Mucosa of gallbladder (tissue), 1 donor: ENCODE data around the gene ALG11. TPM values are rescaled to one million over a fixed set of nuclear protein-coding genes. Genes with fewer than 3 reads are reported as not detected.
"Not testable (repeated sequence)": the region's sequence is repeated elsewhere in the genome, so short reads cannot be mapped to it uniquely, and the experiment has no call there.

Experiments used
- DNase-seq: peaks from one replicate; pipeline ENCODE4 v3.0.0-alpha.2; 2020; ENCODE audit warnings: low spot score
- total RNA-seq: library from RNA; stranded (reverse); gene quantifications from one replicate; pipeline ENCODE4 v1.2.1, GENCODE V29; 2021
- donor health status: DM: no; HTN: no; CAD: no.

ALG11 gene
- total RNA-seq, 1 donor from 2014 or later = 37.3 TPM

DNA sequence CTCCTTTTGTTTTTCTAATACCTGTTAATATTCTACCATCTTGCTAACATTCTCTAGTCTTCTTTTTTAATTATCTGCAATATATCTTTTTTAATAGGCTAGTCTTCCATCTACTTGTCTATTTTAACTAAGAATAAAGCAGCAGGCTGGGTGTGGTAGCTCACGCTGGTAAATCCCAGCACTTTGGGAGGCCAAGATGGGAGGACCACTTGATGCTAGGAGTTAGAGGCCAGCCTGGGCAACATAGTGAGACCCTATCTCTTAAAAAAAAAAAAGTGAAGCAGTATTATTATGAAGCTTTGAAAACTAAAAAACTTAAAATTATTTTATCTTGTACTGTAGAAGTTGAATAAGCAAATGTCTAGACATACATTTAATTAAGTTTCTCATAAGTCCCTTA is 15.6 kb downstream of the ALG11 start:
- DNase-seq = no peak

DNA sequence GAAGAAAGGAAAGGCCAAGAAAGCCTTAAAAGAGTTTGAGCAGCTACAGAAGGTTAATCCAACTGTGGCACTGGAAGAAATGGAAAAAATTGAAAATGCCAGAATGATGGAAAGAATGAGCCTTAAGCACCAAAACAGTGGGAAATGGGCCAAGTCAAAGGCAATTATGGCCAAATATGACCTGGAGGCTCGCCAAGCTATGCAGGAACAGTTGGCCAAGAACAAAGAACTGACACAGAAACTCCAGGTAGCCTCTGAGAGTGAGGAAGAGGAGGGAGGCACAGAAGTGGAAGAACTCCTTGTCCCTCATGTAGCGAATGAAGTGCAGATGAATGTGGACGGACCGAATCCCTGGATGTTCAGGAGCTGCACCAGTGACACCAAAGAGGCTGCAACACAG is 17.4 kb downstream of the ALG11 start:
- no peak for DNase-seq

DNA sequence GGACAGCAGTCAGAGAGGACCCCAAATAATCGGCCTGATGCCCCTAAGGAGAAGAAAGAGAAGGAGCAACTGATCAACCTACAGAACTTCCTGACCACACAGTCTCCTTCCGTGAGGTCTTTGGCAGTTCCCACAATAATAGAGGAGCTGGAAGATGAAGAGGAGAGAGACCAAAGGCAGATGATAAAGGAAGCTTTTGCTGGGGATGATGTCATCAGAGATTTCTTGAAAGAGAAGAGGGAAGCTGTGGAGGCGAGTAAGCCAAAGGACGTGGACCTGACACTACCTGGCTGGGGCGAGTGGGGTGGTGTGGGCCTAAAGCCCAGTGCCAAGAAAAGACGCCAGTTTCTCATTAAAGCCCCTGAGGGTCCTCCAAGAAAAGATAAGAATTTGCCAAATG is 18.2 kb downstream of the ALG11 start:
- not testable (repeated sequence) for DNase-seq

DNA sequence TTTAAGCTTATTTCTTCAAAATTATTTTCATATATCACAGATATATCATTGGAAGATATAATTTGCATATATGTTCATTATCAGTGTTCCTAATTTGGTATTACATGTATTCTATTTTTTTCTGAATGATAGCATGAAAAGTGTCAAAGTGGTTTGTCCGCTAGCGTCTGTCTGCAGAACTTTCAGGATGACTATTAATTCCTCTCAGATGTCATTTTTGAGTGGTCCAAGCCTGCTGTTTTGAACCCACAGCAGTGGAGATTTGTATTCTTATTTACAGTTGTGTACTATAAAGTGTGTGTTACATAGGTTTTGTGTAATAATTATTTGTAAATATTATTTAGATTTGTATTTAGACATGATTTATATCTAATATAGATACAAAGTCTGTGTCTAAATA is 20.8 kb downstream of the ALG11 start:
- DNase-seq = no peak

DNA sequence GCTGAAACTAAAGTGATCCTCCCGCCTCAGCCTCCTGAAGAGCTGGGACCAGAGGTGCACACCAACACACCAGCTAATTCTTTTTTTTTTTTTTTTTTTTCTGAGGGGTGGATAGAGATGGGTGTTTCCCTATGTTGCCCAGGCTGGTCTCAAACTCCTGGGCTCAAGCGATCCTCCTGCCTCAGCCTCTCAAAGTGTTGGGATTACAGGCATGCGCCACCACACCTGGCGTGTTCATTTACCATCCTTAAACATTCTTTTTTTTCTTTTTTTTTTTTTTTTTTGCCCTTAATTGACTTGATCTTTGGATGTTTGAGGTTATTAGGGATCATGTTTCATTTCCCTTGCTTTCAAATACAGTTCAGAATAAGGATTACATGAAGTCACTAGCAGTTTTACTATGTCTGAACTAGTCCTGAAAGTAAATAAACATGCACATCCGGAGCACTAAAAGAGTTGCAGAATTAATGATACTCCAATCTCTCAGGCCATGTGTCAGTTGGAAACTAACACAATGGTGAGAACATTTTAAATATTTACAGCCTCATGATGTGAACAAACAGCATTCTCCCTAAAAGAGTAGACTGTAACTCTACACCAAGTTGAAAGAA is 22.5 kb downstream of the ALG11 start:
- no peak for DNase-seq

DNA sequence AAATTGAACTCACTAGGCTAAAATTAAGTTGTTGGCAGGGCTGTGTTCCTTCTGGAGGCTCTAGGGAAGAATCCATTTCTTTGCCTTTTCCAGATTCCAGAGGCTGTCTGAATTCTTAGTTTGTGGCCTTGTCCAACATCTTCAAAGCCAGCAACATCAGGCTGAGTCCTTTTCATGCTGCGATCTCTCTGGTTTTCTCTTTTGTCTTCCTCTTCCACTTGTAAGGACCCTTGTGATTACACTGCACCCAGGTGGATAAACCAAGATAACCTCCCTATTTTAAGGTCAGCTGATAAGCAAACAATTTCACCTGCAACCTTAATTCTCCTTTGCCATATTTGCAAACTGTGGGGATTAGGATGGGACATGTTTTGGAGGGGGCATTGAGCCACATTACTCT is 23.8 kb downstream of the ALG11 start:
- DNase-seq = no peak

DNA sequence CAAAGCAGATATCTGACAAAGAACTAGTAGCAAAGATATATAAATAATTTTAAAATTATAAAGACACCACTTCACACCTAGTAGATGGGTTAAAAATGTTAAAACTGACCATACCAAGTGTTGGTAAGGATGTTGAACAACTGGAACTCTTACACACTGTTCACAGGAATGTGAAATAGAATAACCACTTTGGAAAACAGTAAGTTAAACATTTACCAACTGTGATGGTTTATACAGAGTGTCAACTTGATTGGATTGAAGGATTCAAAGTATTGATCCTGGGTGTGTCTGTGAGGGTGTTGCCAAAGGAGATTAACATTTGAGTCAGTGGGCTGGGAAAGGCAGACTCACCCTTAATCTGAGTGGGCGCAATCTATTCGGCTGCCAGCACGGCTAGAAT is 31.5 kb downstream of the ALG11 start:
- no peak for DNase-seq

DNA sequence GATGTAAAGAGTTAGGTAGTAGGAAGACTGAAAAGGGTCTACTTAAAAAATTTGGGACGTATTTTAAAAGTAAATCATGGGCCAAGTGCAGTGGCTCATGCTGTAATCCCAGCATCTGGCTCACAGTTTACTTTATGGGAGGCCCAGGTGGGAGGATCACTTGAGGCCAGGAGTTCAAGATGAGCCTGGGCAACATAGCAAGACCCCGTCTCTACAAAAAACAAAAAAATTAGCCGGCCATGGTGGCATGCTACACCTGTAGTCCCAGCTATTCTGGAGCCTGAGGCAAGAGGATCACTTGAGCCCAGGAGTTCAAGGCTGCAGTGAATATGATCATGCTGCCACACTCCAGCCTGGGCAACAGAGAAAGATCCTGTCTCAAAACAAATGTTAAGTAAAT is 35.3 kb downstream of the ALG11 start:
- DNase-seq = no peak

DNA sequence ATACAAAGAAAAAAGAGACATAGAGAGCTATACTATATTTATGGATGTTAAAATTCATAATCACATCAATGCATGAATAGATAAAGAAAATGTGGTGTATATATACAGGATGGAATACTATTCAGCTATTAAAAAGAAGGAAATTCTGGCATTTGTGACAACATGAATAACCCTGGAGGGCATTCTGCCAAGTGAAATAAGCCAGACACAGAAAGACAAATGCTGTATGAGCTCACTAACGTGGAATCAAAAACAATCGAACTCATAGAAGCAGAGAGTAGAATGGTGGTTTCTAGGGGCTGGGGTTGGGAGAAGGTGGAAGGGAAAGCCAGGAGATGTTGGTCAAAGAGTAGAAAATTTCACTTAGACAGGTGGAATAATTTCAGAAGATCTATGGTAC is 36.3 kb downstream of the ALG11 start:
- no peak for DNase-seq

DNA sequence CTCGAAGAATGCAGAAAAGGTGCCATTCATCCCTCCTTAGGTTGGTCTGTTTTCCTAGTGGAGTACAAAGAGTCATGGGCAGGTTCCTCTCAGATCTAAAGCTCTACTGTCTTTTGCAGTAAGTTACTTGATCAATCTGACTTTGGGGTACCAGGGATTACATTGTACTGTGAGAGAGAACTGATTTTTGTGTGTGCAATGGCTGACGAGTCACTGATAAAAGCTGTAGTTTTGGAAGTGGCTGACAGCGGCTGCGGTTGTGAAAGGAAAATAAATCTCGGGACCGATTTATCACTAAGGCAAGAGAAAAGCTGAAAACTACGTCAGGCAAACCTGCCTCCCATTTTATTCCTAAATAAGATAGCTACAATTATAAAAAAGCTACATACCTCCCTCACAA is 39.2 kb downstream of the ALG11 start:
- no peak for DNase-seq

DNA sequence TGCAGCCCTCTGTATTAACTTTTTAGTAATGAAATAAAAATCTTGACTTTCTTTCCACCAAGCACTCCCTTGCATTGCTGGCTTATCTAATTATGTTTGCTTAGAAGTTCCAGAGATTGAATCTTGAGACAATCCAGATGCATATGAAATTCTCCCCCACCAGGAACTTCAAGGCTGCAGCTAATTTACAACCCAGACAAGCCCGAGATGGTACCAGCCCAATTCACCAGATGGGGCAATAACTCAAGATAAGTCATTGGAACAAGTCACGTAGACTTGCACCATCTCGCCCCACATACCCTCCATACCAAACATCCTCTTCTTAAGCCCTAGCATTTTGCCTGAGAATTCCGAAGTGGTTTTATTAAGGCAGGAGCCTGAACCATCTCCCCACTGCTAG is 41.3 kb downstream of the ALG11 start:
- peak; percentile 11 for DNase-seq

DNA sequence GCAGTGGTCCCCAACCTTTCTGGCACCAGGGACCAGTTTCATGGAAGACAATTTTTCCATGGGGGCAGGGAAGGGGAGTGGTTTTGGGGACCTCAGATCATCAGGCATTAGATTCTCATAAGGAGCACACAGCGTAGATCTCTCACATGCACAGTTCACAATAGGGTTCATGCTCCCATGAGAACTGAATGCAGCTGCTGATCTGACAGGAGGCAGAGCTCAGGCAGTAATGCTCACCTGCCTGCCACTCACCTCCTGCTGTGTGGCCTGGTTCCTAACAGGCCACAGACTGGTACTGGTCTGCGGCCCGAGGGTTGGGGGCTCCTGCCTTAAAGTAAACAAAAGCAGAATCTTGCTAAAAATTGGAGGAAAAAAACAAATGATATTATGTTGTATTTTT is 48.9 kb downstream of the ALG11 start:
- not testable (repeated sequence) for DNase-seq

DNA sequence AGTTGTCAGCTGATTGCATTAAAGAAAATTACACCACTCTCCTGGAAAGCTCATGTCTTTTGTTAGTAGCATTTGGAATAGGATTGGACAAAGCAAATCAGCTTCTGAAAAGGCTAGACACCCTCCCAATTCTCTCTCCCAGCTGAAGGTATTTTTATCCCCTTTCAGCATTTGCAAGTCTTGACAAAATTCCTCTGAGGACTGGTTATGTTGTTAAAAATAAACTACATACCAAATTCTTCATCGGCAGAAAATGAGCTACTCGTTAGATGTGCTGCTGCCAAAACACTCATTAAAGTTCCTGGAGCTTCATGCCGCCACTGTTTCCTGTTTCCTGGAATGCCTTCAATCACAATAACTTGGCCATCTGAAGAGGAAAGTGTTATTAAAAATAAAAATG is 49.4 kb downstream of the ALG11 start:
- DNase-seq = no peak

DNA sequence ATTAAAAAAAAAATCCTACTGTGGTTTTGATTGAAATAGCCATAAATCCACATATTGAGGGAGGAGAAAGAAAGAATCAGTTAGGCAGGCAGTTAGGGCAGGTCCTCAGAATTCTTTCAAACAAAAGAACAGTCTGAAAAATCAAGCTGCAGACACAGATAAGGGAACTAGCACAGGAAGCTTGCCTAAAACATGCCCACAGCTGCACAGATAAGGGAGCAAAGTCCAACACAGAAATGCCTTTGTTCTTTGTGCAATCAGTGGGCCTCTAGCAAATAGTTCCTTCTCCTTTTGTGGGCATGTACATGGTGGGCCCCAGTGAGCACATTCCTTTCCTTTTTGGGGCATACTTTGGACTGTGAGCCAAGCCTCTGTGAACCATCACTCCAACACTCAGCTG is 55.0 kb downstream of the ALG11 start:
- DNase-seq = no peak

DNA sequence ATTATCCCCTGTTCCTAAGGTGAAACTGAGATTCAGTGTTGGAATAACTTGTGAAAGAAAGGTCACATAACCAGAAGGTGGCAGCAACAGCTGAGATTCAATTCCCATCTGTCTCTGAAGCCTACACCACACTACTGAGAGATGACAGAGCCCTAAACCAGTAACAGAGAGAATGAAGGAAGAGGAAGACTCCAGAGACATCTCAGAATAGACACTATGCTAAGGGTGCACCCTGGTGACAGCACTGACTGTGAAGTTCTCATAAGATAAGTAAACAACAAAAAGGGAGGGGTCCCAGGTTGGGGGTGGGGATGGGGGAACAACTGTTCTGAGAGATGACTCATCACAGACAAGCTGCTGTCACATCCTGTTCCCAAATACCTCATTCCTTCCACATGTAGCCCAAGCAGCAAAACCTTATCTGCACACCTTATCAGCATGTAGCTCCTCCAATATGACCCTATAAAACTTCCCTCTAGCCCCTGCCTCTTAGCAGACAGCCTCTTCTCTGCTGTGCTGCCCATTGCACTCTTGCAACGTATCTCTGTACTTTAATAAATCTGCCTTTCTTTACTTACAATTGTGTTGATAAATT is 58.8 kb downstream of the ALG11 start:
- no peak for DNase-seq

Other genes starting within 250 kb of the ALG11 start
- gene DHRS12, start 208.2 kb upstream of the ALG11 start, total RNA-seq = 12.3 TPM
- gene TMEM272, start 167.2 kb upstream of the ALG11 start, total RNA-seq = 1.0 TPM
- gene CCDC70, start 150.4 kb upstream of the ALG11 start, total RNA-seq = not detected
- gene ATP7B, start 948 bp upstream of the ALG11 start, total RNA-seq = 54.9 TPM
- 20.1 TPM for gene UTP14C, start 12.3 kb downstream of the ALG11 start, total RNA-seq
- gene NEK5, start 116.7 kb downstream of the ALG11 start, total RNA-seq = 0.29 TPM
- 8.4 TPM for gene NEK3, start 147.2 kb downstream of the ALG11 start, total RNA-seq